Fibroblast of villous mesenchyme (primary cell): ENCODE measurements around the gene EFEMP1. TPM values are rescaled to one million over a fixed set of nuclear protein-coding genes. Genes with fewer than 3 reads are reported as not detected.
A peak's percentile ranks its signal among the peaks of the same experiment; 100 is the strongest.

Source experiments
- DNase-seq: peaks from one replicate; pipeline ENCODE4 v3.0.0-alpha.2; 2010; ENCODE audit warnings: low read depth
- H3K4me3 ChIP-seq: 2 replicates; pipeline ENCODE4 v1.5.1; 2011; ENCODE audit warnings: low read depth, mild to moderate bottlenecking, low read length
- CTCF ChIP-seq: IDR thresholded peaks from 2 replicates; pipeline ENCODE4 v1.5.1; 2012; ENCODE audit warnings: low read depth, mild to moderate bottlenecking, low read length; ENCODE audit not compliant: insufficient read depth
- total RNA-seq: library from RNA; depleted of rRNA; stranded (reverse); fragments of >200 nt; gene quantifications from 2 replicates; pipeline ENCODE4 v1.2.3, GENCODE V29; 2012

EFEMP1 gene
- total RNA-seq, 1 donor: 22.9 TPM

GRCh38 chr2:55951533-55951932, 28.0 kb upstream of the EFEMP1 start:
- H3K4me3 ChIP-seq: no peak overlapping the region
- no peak for DNase-seq
- TF ChIP-seq CTCF: no peak

- no peak for DNase-seq
- TF ChIP-seq CTCF: no peak
Observed at GRCh38 chr2:55949613-55950012, 26.0 kb upstream of the EFEMP1 start.

GRCh38 chr2:55949211-55949610, 25.6 kb upstream of the EFEMP1 start:
- DNase-seq: no peak
- no peak for TF ChIP-seq CTCF
- H3K4me3 ChIP-seq: no peak overlapping the region

More at GRCh38 chr2:55949613-55950012, 26.0 kb upstream of the EFEMP1 start:
- H3K4me3 ChIP-seq: no peak overlapping the region

GRCh38 chr2:55948176-55948923, 24.8 kb upstream of the EFEMP1 start:
- no peak overlapping the region for H3K4me3 ChIP-seq
- DNase-seq: peak; percentile 54
- no peak for TF ChIP-seq CTCF

- DNase-seq: peak; percentile 36
Observed at GRCh38 chr2:55947752-55948151, 24.2 kb upstream of the EFEMP1 start.

GRCh38 chr2:55946793-55947192, 23.2 kb upstream of the EFEMP1 start:
- no peak overlapping the region for H3K4me3 ChIP-seq
- TF ChIP-seq CTCF: no peak
- no peak for DNase-seq

More at GRCh38 chr2:55947752-55948151, 24.2 kb upstream of the EFEMP1 start:
- TF ChIP-seq CTCF: no peak
- H3K4me3 ChIP-seq: no peak overlapping the region

GRCh38 chr2:55943466-55943865, 19.9 kb upstream of the EFEMP1 start:
- TF ChIP-seq CTCF: no peak
- no peak for DNase-seq
- H3K4me3 ChIP-seq: no peak overlapping the region
